ELF-1 (cell line): ENCODE data around the gene DNAH2.

ENCODE experiments used
- DNase-seq: peaks from one replicate; pipeline ENCODE4 v3.0.0-alpha.2; 2016; ENCODE audit warnings: low read depth, low spot score

Gene DNAH2

DNA sequence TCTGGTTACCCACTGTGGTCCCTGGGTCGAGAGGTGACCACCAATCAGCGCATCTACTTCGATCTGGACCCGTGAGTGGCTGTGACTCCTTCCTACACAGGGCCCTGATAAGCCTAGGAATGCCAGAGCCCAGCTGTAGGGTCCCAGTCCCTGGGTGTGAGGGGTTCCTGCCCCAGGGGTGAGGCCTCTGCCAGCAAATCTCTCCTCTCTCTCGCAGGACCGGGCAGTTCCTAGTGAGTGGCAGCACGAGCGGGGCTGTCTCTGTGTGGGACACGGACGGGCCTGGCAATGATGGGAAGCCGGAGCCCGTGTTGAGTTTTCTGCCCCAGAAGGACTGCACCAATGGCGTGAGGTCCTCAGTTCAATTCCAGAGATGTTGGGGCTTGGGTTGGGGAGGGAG, 14.8 kb upstream of the DNAH2 start:
- DNase-seq, result no peak

DNA sequence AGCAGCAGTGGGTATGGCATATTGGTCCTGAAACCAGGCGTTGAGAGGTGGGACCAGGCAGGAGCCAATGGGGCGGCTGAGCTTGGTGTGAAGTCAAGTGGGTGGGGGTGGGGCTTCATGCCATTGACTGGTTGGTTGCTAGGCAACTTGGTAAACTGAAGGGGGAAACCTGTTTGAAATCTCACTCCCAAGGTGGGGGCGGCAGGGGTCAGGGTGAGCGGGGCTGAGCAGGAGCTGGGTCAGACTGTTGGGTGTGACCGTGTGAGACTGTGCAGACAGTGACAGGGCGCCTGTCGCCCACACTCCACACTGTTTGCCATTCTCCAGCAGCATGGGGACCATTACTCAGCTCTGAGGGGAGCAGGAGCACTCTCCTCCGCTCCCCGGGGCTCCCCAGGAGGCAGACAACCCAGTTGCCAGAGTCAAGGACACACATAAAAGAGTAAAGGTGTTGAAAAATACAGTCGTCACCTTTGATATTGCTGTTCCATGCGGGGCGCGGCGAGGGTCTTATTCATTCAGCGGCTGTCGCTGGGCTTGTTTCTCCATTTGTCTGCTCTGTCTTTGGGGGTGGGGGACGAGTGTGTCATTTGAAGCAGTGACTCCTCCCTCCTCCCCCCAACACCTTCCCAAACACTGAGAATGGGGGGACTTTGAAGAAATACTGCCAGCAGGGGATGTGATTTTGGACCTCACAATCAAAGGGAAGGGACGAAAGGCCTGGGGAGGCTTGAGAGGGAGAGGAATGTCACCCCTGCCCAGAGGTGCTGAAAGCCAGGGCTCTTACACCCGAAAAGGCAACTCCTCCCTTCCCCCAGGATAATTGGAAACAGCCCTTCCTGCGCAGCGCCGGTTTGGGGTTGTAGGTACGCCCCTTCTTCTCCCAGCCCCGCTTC, 13.7 kb upstream of the DNAH2 start:
- DNase-seq, result peak; percentile 89

DNA sequence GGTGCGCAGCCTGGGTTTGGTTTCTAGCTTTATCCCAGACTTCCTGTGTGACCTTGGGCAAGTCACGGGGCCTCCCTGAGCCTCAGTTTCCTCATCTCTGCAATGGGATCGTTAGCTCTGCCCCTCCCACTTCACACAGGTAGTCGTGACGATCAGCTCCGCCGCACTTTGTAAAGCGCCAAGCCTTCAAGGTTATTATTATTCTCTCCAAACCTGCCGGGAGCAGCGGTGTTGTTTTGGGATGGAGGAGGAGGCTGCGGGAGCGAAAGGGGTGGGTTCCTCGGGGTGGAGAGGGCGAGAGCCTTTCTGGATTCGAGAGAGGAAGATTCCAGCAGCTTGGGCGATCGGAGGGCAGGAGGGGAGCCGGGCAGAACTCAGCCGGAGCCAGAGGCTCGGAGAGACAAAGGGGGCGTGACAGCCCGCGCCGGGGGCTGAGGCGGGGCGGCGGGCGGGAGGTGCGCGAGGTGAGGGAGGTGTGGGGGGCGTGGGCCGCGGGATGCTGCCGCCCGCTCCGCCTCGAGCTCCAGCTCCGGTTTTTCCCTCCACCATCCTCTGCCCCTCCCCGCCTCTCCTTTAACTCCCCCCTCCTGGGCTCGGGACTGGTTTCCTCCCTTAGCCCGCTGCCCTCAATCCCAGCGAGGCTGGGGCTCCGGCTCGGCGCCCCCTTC, 12.8 kb upstream of the DNAH2 start, which contains the start of gene EFNB3:
TSS of gene EFNB3 (plus strand) at position 602 of the 668 bp plus-strand sequence. CDS start 397 bp downstream, outside the sequence.
- DNase-seq, result peak; percentile 86

DNA sequence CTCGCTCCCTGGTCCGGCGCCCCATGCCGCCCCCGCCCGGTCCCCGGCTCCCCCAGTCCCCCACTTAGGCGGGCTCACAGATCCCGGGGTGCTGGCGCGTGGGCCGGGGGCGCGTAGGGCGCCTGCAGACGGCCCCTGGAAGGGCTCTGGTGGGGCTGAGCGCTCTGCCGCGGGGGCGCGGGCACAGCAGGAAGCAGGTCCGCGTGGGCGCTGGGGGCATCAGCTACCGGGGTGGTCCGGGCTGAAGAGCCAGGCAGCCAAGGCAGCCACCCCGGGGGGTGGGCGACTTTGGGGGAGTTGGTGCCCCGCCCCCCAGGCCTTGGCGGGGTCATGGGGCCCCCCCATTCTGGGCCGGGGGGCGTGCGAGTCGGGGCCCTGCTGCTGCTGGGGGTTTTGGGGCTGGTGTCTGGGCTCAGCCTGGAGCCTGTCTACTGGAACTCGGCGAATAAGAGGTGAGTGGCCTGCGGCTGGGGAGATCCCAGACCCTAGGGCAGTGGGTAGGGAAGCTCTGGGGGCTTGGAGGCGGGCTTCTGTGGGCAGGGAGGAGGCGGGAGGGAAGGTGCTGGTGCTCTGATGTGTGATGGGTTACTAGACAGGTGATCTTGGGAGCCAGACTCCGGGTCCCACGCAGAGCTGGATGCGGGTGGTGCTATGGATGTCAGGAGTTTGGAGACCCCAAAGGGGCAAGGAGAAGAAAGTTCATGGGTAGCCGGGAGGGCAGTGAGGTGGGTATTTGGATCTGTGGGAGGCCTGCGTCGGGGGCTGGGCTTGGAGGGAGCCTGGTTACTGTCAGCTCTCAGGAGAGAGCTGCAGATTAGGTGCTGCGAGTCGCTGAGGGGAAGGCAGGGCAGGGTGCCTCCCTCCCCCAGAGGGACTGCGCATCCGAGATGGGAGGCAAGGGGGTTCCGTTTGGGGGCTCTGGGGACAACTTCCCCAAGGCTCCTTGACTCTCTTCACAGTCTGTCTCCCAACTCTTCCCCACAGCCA, 12.0 kb upstream of the DNAH2 start:
- DNase-seq, result peak; percentile 50

DNA sequence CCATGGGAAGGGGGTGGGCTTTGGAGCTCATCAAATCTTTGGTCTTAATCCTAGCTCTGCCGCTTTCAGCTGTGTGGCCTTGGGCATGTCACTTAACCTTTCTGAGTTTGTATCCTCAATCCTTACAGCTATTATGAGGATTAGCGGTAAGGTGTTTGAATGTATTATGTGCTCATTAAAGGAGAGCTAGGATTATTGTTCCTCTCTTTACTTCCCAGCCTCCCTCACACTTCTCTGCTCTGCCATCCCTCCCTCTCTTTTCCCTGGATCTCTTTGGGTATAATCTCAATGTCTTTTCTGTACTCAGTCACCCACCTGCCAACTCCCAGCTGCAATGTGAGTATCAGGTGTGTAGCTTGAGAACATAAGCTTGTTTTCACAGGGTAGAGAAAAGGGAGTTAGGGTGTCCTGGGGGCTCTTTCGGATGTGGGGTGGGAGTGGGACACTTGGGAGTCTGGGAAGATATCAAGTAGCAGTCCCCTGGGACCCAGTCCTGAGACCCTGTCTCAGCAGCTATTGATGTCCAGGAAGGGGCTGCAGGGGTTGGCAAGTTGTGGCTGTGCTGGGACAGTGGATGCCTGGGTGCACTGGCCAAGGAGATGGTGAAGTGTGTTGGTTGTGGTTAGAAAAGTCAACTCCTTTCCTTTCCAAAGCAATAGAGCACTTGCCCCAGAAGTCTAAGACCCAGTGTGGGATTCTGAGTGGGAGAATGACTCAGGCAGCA, 10.8 kb upstream of the DNAH2 start:
- DNase-seq, result no peak

DNA sequence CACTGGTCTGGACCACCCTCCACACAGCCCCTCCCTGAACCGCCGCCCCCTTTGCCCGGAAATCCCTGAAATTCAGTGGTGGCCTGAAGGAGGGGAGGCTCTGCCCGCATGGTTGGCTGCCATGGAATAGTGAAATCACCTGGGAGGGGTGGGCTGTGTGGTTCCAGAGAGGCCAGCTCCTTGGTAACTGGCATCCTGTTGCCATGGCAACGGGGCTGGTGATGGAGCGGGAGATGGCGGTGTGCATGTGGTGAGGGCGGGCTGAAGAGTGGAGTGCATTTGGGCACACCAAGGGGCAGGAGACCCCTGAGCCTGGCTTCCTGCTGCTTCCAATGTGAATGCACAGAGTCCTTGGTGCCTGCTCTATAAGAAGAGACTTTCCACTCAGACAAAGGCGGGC, 10.1 kb upstream of the DNAH2 start:
- DNase-seq, result no peak

DNA sequence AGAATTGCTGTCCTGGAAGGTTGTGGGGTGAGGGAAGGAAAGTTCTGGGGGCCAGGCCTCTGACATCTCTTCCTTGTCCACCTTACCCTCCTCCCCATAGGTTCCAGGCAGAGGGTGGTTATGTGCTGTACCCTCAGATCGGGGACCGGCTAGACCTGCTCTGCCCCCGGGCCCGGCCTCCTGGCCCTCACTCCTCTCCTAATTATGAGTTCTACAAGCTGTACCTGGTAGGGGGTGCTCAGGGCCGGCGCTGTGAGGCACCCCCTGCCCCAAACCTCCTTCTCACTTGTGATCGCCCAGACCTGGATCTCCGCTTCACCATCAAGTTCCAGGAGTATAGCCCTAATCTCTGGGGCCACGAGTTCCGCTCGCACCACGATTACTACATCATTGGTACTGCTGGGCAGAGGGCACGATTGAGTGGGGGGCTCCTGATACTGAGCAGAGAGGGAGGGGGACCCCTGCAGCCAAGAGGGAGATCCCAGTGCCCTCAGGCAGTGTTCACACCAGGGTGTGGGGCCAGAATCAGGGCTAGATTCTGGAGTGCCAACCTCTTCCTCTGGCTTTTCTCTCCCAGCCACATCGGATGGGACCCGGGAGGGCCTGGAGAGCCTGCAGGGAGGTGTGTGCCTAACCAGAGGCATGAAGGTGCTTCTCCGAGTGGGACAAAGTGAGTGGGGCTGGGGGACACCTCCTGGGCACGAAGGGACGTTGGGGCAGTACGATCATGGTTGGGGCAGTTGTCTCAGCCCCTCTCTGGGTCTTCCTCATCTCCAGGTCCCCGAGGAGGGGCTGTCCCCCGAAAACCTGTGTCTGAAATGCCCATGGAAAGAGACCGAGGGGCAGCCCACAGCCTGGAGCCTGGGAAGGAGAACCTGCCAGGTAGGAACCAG, 9.4 kb upstream of the DNAH2 start:
- DNase-seq, result no peak

DNA sequence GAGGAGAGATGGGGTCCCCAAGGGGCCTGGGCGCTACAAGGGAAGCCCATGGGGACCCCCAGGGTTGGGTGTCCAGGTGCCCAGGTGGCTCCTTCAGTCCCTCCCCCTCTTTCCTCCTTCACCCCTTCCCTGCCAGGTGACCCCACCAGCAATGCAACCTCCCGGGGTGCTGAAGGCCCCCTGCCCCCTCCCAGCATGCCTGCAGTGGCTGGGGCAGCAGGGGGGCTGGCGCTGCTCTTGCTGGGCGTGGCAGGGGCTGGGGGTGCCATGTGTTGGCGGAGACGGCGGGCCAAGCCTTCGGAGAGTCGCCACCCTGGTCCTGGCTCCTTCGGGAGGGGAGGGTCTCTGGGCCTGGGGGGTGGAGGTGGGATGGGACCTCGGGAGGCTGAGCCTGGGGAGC, 8.5 kb upstream of the DNAH2 start:
- DNase-seq, result no peak

DNA sequence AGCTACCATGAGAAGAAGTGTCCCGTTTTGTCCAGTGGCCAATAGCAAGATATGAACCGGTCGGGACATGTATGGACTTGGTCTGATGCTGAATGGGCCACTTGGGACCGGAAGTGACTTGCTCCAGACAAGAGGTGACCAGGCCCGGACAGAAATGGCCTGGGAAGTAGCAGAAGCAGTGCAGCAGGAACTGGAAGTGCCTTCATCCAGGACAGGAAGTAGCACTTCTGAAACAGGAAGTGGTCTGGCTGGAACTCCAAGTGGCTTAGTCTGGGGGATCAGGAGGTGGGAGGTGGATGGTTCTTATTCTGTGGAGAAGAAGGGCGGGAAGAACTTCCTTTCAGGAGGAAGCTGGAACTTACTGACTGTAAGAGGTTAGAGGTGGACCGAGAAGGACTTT, 7.2 kb upstream of the DNAH2 start:
- no peak for DNase-seq

DNA sequence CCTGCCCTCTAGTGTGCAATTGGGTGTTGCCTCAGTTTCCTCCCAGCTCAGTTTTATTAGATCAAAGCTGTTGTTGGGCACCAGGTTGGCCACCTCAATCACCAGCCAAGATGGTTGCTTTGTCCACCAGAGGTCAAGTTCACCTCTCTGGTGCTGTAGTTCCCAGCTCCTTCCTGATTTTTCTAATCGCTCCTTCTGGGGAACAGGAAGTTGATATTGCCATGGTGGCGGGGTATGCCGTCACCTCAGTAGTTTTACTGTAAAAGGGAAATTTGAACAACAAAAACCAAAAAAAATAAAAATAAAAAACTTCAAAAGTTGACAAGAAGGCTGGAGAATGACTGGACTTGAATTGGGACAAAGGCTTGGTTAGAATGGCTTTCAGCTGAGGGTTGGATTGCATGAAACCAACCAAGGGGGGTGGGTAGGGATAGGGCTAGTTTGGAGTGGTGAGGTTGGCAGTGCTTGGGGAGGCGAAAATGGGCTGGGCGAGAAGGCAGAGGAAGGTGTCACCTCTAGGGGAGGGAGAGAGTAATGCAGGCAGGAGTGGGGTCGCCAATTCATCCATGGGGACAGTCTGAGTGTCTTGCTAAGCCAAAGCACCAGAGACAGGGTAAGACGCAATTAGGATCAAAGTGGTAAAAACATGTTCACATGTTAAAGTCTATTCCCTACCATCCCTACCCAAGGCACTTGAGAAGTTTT, 6.3 kb upstream of the DNAH2 start:
- DNase-seq, result peak; percentile 35

DNA sequence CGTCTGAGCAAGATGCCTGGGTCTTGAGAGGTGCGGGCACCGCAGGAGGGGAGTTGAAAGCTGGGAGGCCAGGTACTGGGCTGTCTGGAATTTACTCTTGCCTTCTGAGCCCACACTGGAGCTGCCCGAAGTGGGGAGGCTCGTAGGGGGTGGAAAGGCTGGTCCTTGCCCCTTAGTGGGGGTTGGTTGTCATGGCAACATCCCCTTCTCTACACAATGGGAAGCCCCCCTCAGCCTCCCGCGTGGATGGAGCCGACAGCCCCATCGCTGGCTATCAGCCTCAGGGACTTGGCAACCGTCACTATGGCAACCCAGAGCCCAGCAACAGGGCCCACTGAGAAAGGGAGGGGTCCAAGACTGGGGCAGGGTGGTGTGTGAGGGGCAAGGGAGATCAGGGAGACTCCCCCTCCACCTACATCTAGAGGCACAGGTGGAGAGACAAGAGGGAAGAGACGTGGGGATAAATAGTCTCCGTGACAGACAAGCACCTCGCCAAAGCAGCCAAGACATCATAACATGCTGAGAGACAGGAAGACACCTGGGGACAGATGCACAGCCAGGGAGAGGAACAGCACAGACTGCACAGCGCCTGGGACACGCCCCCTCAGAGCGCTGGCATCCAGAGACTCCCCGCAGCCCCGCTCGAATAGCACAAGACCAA, 5.3 kb upstream of the DNAH2 start:
- DNase-seq, result peak; percentile 52

DNA sequence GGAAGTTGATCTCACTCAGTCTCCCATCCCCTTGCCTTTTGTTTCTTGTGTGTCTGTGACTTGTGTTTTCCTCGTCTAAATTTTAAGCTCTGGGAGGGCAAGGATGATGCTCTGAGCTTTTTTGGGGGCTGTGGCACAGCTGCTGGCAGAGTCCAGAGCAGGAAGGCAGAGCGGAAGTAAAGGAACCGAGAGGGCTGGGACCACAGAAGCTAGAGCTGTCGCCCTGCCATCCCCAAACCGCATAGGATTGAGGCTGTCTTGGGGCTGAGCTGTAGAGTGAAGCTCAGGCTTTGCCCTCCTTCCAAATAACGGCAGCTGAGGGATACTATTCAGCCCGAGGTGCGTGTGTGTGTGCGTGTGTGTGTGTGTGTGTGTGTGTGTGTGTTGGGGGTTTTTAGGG, 3.8 kb upstream of the DNAH2 start:
- no peak for DNase-seq

DNA sequence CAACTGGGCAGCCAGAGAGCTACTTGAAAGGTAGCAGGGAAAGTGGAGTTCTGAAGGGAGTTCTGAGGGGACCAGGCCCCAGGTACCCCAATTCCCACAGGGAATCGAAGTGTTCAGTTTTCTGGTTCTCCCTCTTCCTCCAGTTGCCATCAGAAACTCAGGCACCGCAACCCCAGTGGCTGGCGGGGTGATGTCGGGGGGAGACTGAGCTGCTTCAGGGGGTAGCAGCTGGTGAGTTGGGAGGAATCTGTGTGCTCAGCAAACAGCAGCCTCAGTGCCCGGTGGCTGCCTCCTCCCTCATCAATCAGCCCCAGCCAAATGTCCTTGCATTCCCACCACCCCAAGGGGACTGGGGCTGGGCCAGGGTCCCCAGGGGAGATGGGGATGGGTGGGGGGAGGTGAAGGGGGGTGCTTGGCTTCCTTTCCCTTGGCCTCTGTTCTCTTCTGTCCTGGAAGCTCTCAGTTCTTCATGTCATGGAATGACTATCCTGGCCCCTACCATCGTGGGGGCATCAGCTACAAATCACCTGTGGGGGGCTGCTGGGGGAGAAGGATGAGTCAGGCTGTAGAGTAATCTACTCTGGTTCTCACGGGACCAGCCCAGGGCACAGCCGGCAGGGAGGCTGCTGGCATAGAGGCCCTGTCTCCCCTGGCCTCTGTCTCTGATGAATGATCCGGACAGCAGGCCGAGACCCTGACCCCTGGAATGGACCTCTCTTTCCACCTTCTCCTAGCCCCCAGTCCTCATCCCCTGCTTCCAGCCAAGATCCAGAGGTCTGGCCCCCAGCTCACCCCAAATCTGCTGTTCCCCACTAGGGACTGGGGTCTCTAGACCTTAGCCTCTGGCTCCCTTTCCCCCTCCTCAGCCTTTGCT, 2.6 kb upstream of the DNAH2 start:
- no peak for DNase-seq

DNA sequence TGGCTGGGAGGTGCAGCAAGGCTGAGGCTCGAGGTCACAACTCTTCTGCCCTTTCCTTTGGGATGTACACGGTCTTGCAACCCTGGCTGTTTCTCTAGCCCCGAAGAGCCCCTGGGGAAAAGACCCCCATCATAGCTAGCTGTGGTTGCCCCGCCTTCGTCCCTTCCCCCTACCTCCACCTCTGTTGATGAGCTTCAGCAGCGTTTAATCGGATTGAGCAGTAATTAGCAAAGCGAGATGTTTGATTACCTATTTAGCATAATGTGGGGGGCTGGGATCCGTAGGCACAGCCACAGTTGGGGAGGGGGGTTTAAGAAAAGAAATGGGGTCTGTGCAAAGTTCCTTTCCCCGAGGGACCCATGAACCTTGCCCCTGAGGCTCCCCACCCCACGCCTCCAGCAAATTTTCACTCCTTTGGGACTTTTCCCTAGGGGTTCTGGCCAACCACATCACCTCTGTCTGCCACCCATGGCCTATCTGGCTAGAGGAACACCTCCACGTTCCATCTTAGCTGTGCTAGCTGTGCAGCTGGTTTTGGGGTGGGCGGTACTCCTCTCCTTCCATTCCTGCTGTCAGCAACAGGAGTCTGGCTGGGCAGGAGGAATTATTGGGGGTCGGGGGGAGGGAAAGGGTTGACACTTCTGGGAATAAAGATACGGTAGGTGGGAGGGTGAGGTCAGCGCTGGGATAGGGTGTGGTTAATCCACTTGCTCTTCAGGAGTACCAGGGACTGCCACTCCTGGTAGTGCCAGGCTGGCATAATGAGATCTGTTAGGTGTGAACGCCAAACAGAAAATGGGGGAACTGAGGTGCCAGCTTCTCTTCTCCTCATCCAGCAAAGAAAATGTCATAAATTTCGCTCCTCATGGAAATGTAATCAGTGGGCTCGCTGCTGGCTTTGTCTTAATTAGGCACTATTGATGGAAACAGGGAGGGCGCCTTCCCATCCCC, 1.3 kb upstream of the DNAH2 start:
- DNase-seq, result no peak

DNA sequence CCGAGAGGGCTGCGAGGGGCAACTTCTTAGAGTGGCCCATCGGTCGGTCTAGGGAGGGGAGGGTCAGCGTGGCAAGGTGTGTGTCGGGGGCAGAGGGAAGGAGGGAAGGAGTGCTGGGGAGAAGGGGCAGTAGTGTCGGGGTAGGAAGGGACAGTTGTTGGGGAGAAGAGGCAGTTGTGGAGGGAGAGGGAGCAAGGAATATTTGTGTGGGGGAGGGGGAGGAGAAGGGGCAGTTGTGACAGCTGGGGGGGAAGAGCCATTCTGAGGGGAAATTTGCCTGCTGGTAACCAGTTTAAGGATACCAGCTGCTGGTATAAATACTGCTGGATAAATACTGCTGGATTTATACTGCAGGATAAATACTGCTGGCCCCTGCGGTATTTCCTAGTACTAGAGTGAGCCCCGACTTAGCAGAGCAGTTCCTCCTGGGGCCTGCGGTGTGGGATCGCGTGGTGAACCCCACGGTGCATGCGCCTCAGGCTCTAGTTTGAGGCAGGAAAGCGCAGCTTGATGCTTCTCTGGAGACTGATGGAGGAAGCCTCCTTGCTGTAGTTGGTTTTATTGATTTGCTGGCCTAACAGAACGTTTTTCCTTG, 309 bp downstream of the DNAH2 start:
- no peak for DNase-seq

DNA sequence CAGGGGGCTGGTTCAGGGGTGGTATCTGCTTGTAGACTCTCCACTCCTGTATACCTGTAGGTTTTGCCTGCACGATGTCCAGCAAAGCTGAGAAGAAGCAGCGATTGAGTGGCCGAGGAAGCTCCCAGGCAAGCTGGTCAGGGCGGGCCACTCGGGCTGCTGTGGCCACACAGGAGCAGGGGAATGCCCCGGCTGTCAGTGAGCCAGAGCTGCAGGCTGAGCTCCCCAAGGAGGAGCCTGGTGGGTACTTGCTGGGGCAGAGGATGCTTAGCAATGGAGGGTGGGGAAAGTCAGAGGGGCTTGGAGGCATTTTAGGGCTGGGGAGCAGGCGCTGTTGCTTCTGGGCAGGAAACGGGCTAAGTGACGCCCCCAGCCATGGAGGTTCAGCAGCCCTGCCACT, 2.1 kb downstream of the DNAH2 start:
- no peak for DNase-seq
